Natural killer cell treated with Interleukin-12 subunit alpha and Interleukin-12 subunit beta and Interleukin-15 and Interleukin-18, amount 100 ng/mL, for 72 hours (primary cell): Measurements from ENCODE around the gene LCLAT1. TPM values are rescaled to one million over a fixed set of nuclear protein-coding genes. Genes with fewer than 3 reads are reported as not detected.

Experiments used
- ATAC-seq, 2 donors: fragments of 150-1000 bp; cut with Tn5 transposase in 1 of 2; sonication (Bioruptor Pico), chemical (Tn5 transposase) in 1 of 2; 2 replicates each; pipeline ENCODE4 v1.10.0; 2021
- DNase-seq: peaks from one replicate; pipeline ENCODE4 v3.0.0; 2022; ENCODE audit warnings: low spot score
- H3K27ac Mint-ChIP-seq, 2 donors: 1 replicate in 1 of 2; 2 replicates in 1 of 2; pipeline ENCODE4 v1.8.0; 2022; ENCODE audit warnings: mixed read lengths in 2 of 2, mild to moderate bottlenecking in 1 of 2, moderate library complexity in 1 of 2
- H3K27me3 Mint-ChIP-seq, 2 donors: 1 replicate in 1 of 2; 2 replicates in 1 of 2; pipeline ENCODE4 v1.8.0; 2022; ENCODE audit warnings: mixed read lengths in 2 of 2
- H3K36me3 Mint-ChIP-seq: one replicate; pipeline ENCODE4 v1.8.0; 2022; ENCODE audit warnings: mixed read lengths
- H3K4me1 Mint-ChIP-seq, 2 donors: 1 replicate in 1 of 2; 2 replicates in 1 of 2; pipeline ENCODE4 v1.8.0; 2022; ENCODE audit warnings: low read depth in 2 of 2, mixed read lengths in 2 of 2, mild to moderate bottlenecking in 1 of 2
- H3K4me3 Mint-ChIP-seq: one replicate; pipeline ENCODE4 v1.8.0; 2022; ENCODE audit warnings: mixed read lengths
- H3K9me3 Mint-ChIP-seq: 2 replicates; pipeline ENCODE4 v1.8.0; 2022; ENCODE audit warnings: mixed read lengths
- total RNA-seq, 2 donors: library from RNA; stranded (reverse); gene quantifications; one replicate each; pipeline ENCODE4 v1.2.3, GENCODE V29; 2022

The LCLAT1 gene
- total RNA-seq, 2 donors from 2014 or later: 25.5 to 33.1 TPM

- DNase-seq (no peak), ATAC-seq (peak in 1 of 2 donors; percentile 66)
- peaks cover 29 to 40% of the 10 kb centered on the region in 2 donors for H3K4me1 Mint-ChIP-seq
- H3K27me3 Mint-ChIP-seq: no peaks in the 10 kb centered on the region
- H3K9me3 Mint-ChIP-seq: peaks cover 5% of the 10 kb centered on the region
- peak overlapping the region; percentile 1 for H3K4me3 Mint-ChIP-seq
- H3K27ac Mint-ChIP-seq: peak overlapping the region; percentile 5 to 81
- H3K36me3 Mint-ChIP-seq: peaks cover 16% of the 10 kb centered on the region
Measured at GRCh38 chr2:30472326-30472725, 25.3 kb downstream of the LCLAT1 start.

- Mint-ChIP-seq H3K4me1 (peaks cover 16 to 23% of the 10 kb centered on the region in 2 donors), H3K4me3 (no peak overlapping the region), H3K36me3 (no peaks in the 10 kb centered on the region), H3K27ac (peak overlapping the region in 1 of 2 donors; percentile 72), H3K27me3 (no peaks in the 10 kb centered on the region), H3K9me3 (no peaks in the 10 kb centered on the region)
- no peak for ATAC-seq
- no peak for DNase-seq
Measured at GRCh38 chr2:30475542-30475941, 28.5 kb downstream of the LCLAT1 start.

- peaks cover 23 to 29% of the 10 kb centered on the region in 2 donors for H3K4me1 Mint-ChIP-seq
- no peaks in the 10 kb centered on the region for H3K27me3 Mint-ChIP-seq
- H3K27ac Mint-ChIP-seq: no peak overlapping the region
- peaks cover 5% of the 10 kb centered on the region for H3K36me3 Mint-ChIP-seq
- H3K9me3 Mint-ChIP-seq: no peaks in the 10 kb centered on the region
- DNase-seq: no peak
- ATAC-seq: no peak
- no peak overlapping the region for H3K4me3 Mint-ChIP-seq
Measured at GRCh38 chr2:30476636-30477035, 29.6 kb downstream of the LCLAT1 start.

GRCh38 chr2:30480703-30481322 is 33.8 kb downstream of the LCLAT1 start:
- H3K9me3 Mint-ChIP-seq: no peaks in the 10 kb centered on the region
- H3K27ac Mint-ChIP-seq: peak overlapping the region; percentile 12 to 47
- no peak for DNase-seq
- no peak overlapping the region for H3K4me3 Mint-ChIP-seq
- no peaks in the 10 kb centered on the region for H3K27me3 Mint-ChIP-seq
- peaks cover 14 to 16% of the 10 kb centered on the region in 2 donors for H3K4me1 Mint-ChIP-seq
- no peak for ATAC-seq
- H3K36me3 Mint-ChIP-seq: peaks cover 5% of the 10 kb centered on the region

- Mint-ChIP-seq H3K4me3 (no peak overlapping the region), H3K27ac (peak overlapping the region; percentile 12 to 47), H3K27me3 (no peaks in the 10 kb centered on the region), H3K36me3 (peaks cover 6% of the 10 kb centered on the region), H3K9me3 (no peaks in the 10 kb centered on the region), H3K4me1 (peaks cover 16 to 17% of the 10 kb centered on the region in 2 donors)
- no peak for DNase-seq
- ATAC-seq: no peak
Measured at GRCh38 chr2:30481323-30481800, 34.3 kb downstream of the LCLAT1 start.

- peaks cover 9% of the 10 kb centered on the region for H3K36me3 Mint-ChIP-seq
- no peak overlapping the region for H3K4me3 Mint-ChIP-seq
- H3K4me1 Mint-ChIP-seq: peaks cover 22 to 23% of the 10 kb centered on the region in 2 donors
- no peaks in the 10 kb centered on the region for H3K9me3 Mint-ChIP-seq
- H3K27ac Mint-ChIP-seq: no peak overlapping the region
- DNase-seq (no peak), ATAC-seq (no peak)
- no peaks in the 10 kb centered on the region for H3K27me3 Mint-ChIP-seq
Measured at GRCh38 chr2:30482011-30482410, 35.0 kb downstream of the LCLAT1 start.

- Mint-ChIP-seq H3K4me3 (no peak overlapping the region), H3K27me3 (no peaks in the 10 kb centered on the region), H3K27ac (peak overlapping the region in 1 of 2 donors; percentile 32), H3K9me3 (no peaks in the 10 kb centered on the region), H3K4me1 (peaks cover 31 to 35% of the 10 kb centered on the region in 2 donors), H3K36me3 (peaks cover 9% of the 10 kb centered on the region)
- DNase-seq (no peak), ATAC-seq (no peak)
Measured at GRCh38 chr2:30484145-30484544, 37.1 kb downstream of the LCLAT1 start.

- no peak overlapping the region for H3K27ac Mint-ChIP-seq
- H3K9me3 Mint-ChIP-seq: no peaks in the 10 kb centered on the region
- H3K4me1 Mint-ChIP-seq: peaks cover 31 to 40% of the 10 kb centered on the region in 2 donors
- DNase-seq (no peak), ATAC-seq (no peak)
- H3K4me3 Mint-ChIP-seq: no peak overlapping the region
- H3K27me3 Mint-ChIP-seq: no peaks in the 10 kb centered on the region
- peaks cover 9% of the 10 kb centered on the region for H3K36me3 Mint-ChIP-seq
Measured at GRCh38 chr2:30484995-30485394, 37.9 kb downstream of the LCLAT1 start.

- ATAC-seq (peak; percentile 63 to 67), DNase-seq (no peak)
- H3K4me1 Mint-ChIP-seq: peaks cover 21 to 31% of the 10 kb centered on the region in 2 donors
- peaks cover 4% of the 10 kb centered on the region for H3K36me3 Mint-ChIP-seq
- no peak overlapping the region for H3K4me3 Mint-ChIP-seq
- H3K27me3 Mint-ChIP-seq: no peaks in the 10 kb centered on the region
- peak overlapping the region; percentile 35 to 63 for H3K27ac Mint-ChIP-seq
- H3K9me3 Mint-ChIP-seq: no peaks in the 10 kb centered on the region
Measured at GRCh38 chr2:30486655-30487054, 39.6 kb downstream of the LCLAT1 start.

- Mint-ChIP-seq H3K36me3 (peaks cover 4% of the 10 kb centered on the region), H3K9me3 (no peaks in the 10 kb centered on the region), H3K4me3 (no peak overlapping the region), H3K27me3 (no peaks in the 10 kb centered on the region), H3K4me1 (peaks cover 25 to 32% of the 10 kb centered on the region in 2 donors), H3K27ac (peak overlapping the region in 1 of 2 donors; percentile 63)
- ATAC-seq (no peak), DNase-seq (no peak)
Measured at GRCh38 chr2:30487603-30488002, 40.6 kb downstream of the LCLAT1 start.

- Mint-ChIP-seq H3K4me1 (peaks cover 22 to 30% of the 10 kb centered on the region in 2 donors), H3K9me3 (no peaks in the 10 kb centered on the region), H3K4me3 (no peak overlapping the region), H3K27ac (peak overlapping the region in 1 of 2 donors; percentile 63), H3K36me3 (peaks cover 4% of the 10 kb centered on the region), H3K27me3 (no peaks in the 10 kb centered on the region)
- ATAC-seq (no peak), DNase-seq (no peak)
Measured at GRCh38 chr2:30488012-30488659, 41.1 kb downstream of the LCLAT1 start.

GRCh38 chr2:30491225-30491624 is 44.2 kb downstream of the LCLAT1 start:
- ATAC-seq: no peak
- no peak for DNase-seq
- Mint-ChIP-seq H3K36me3 (peaks cover 8% of the 10 kb centered on the region), H3K9me3 (no peaks in the 10 kb centered on the region), H3K27me3 (no peaks in the 10 kb centered on the region), H3K4me3 (no peak overlapping the region), H3K27ac (no peak overlapping the region), H3K4me1 (peaks cover 28 to 36% of the 10 kb centered on the region in 2 donors)

- no peak for DNase-seq
- Mint-ChIP-seq H3K27me3 (no peaks in the 10 kb centered on the region), H3K27ac (no peak overlapping the region), H3K4me1 (peaks cover 20 to 33% of the 10 kb centered on the region in 2 donors), H3K4me3 (no peak overlapping the region), H3K9me3 (no peaks in the 10 kb centered on the region), H3K36me3 (peaks cover 4% of the 10 kb centered on the region)
- no peak for ATAC-seq
Measured at GRCh38 chr2:30492185-30492584, 45.1 kb downstream of the LCLAT1 start.

GRCh38 chr2:30492619-30493018 is 45.6 kb downstream of the LCLAT1 start:
- Mint-ChIP-seq H3K27ac (no peak overlapping the region), H3K36me3 (peaks cover 5% of the 10 kb centered on the region), H3K27me3 (no peaks in the 10 kb centered on the region), H3K4me3 (no peak overlapping the region), H3K4me1 (peaks cover 20 to 29% of the 10 kb centered on the region in 2 donors), H3K9me3 (no peaks in the 10 kb centered on the region)
- ATAC-seq (no peak), DNase-seq (no peak)
